HepG2 (cell line): ENCODE data around the gene ZNF763. TPM values are rescaled to one million over a fixed set of nuclear protein-coding genes. Genes with fewer than 3 reads are reported as not detected.

Experiments used
- ARNTL ChIP-seq: sonication (generic); formaldehyde crosslinking; IDR thresholded peaks from 2 replicates; pipeline ENCODE4 v1.4.0; 2020; ENCODE audit warnings: mild to moderate bottlenecking, missing genetic modification reagents
- CENPX ChIP-seq: sonication (generic); formaldehyde crosslinking; IDR thresholded peaks from 2 replicates; pipeline ENCODE4 v1.9.0; 2021; ENCODE audit warnings: mild to moderate bottlenecking, missing genetic modification reagents, moderate library complexity
- CSRNP1 ChIP-seq: sonication (generic); formaldehyde crosslinking; IDR thresholded peaks from 2 replicates; pipeline ENCODE4 v1.8.1; 2023; ENCODE audit warnings: mild to moderate bottlenecking, missing genetic modification reagents
- EED ChIP-seq: sonication (generic); formaldehyde crosslinking; IDR thresholded peaks from 2 replicates; pipeline ENCODE4 v1.5.0; 2020; ENCODE audit warnings: mild to moderate bottlenecking, missing genetic modification reagents
- GATA4 ChIP-seq: sonication (generic); IDR thresholded peaks from 2 replicates; pipeline ENCODE4 v1.6.1; 2016; ENCODE audit warnings: antibody characterized with exemption, low read depth, borderline replicate concordance
- HMG20A ChIP-seq: IDR thresholded peaks from 2 replicates; pipeline ENCODE4 v1.6.1; 2016; ENCODE audit warnings: borderline replicate concordance
- KDM6A ChIP-seq: IDR thresholded peaks from 2 replicates; pipeline ENCODE4 v1.6.1; 2016; ENCODE audit warnings: low read depth
- LCORL ChIP-seq, 2 experiments: fragments of 450-650 bp in 1 of 2; sonication (generic) in 1 of 2; formaldehyde crosslinking in 1 of 2; IDR thresholded peaks; 2 replicates each; pipeline versions ENCODE4 v1.5.0 to v1.6.1; 2017 to 2020; ENCODE audit warnings: antibody characterized with exemption in 1 of 2, missing genetic modification reagents in 1 of 2
- NFE2L1 ChIP-seq: sonication (generic); formaldehyde crosslinking; IDR thresholded peaks from 2 replicates; pipeline ENCODE4 v1.4.0; 2020; ENCODE audit warnings: missing genetic modification reagents, mild to moderate bottlenecking, borderline replicate concordance
- NR0B2 ChIP-seq: sonication (generic); formaldehyde crosslinking; IDR thresholded peaks from 2 replicates; pipeline ENCODE4 v1.4.0; 2020; ENCODE audit warnings: mild to moderate bottlenecking, missing genetic modification reagents
- ONECUT2 ChIP-seq: sonication (generic); formaldehyde crosslinking; IDR thresholded peaks from 2 replicates; pipeline ENCODE4 v1.4.0; 2020; ENCODE audit warnings: missing genetic modification reagents
- RAD21 ChIP-seq: fragments of 450-650 bp; formaldehyde crosslinking; IDR thresholded peaks from 2 replicates; pipeline ENCODE4 v1.5.0; 2020; ENCODE audit warnings: mild to moderate bottlenecking
- SOX13 ChIP-seq, 3 experiments: fragments of 450-650 bp in 1 of 3; sonication (generic) in 1 of 3; formaldehyde crosslinking in 1 of 3; IDR thresholded peaks in 2 of 3; conservative IDR thresholded peaks in 1 of 3; 2 replicates each; pipeline versions ENCODE4 v1.5.0 to v1.6.1; 2016 to 2020; ENCODE audit warnings: antibody characterized with exemption in 1 of 3, mild to moderate bottlenecking in 1 of 3, missing compliant biosample characterization in 1 of 3, missing genetic modification reagents in 1 of 3, moderate library complexity in 1 of 3
- SRY ChIP-seq: sonication (generic); formaldehyde crosslinking; IDR thresholded peaks from 2 replicates; pipeline ENCODE4 v1.8.0; 2022; ENCODE audit warnings: mild to moderate bottlenecking, missing genetic modification reagents
- ZC3H4 ChIP-seq: sonication (generic); formaldehyde crosslinking; IDR thresholded peaks from 2 replicates; pipeline ENCODE4 v1.4.0; 2020; ENCODE audit warnings: missing genetic modification reagents, borderline replicate concordance
- ZMYM2 ChIP-seq: sonication (generic); formaldehyde crosslinking; IDR thresholded peaks from 2 replicates; pipeline ENCODE4 v1.8.0; 2022; ENCODE audit warnings: mild to moderate bottlenecking, missing genetic modification reagents
- ZNF230 ChIP-seq: sonication (generic); formaldehyde crosslinking; IDR thresholded peaks from 2 replicates; pipeline ENCODE4 v1.4.0; 2020; ENCODE audit warnings: mild to moderate bottlenecking, missing genetic modification reagents
- ZNF274 ChIP-seq: sonication (generic); formaldehyde crosslinking; IDR thresholded peaks from 2 replicates; pipeline ENCODE4 v1.5.1; 2020; ENCODE audit warnings: mild to moderate bottlenecking, missing genetic modification reagents
- ZNF510 ChIP-seq: sonication (generic); formaldehyde crosslinking; IDR thresholded peaks from 2 replicates; pipeline ENCODE4 v1.4.0; 2020; ENCODE audit warnings: low read depth, mild to moderate bottlenecking, missing genetic modification reagents
- ZNF557 ChIP-seq: sonication (generic); formaldehyde crosslinking; IDR thresholded peaks from 2 replicates; pipeline ENCODE4 v1.4.0; 2020; ENCODE audit warnings: missing genetic modification reagents
- ZNF609 ChIP-seq: sonication (generic); formaldehyde crosslinking; IDR thresholded peaks from 2 replicates; pipeline ENCODE4 v1.4.0; 2020; ENCODE audit warnings: mild to moderate bottlenecking, missing genetic modification reagents, borderline replicate concordance
- ZNF674 ChIP-seq: sonication (generic); formaldehyde crosslinking; IDR thresholded peaks from 2 replicates; pipeline ENCODE4 v1.5.0; 2020; ENCODE audit warnings: low read depth, mild to moderate bottlenecking, missing genetic modification reagents
- ZNF747 ChIP-seq: sonication (generic); formaldehyde crosslinking; IDR thresholded peaks from 2 replicates; pipeline ENCODE4 v1.8.1; 2023; ENCODE audit warnings: missing genetic modification reagents, mild to moderate bottlenecking, borderline replicate concordance
- polyA plus RNA-seq, 8 experiments: library from polyadenylated mRNA; depleted of rRNA in 3 of 8; stranded (reverse) in 7 of 8; unstranded in 1 of 8; fragments of >200 nt; fragmentation: Illumina TruSeq in 4 of 8; extraction: Trizol in 4 of 8; gene quantifications; 2 replicates each; pipeline versions ENCODE4 v1.2.1 to v1.2.3, GENCODE V29; 2011 to 2016; ENCODE audit warnings: low read depth in 4 of 8, missing spikeins in 1 of 8, mixed read lengths in 1 of 8; ENCODE audit not compliant: insufficient read depth in 1 of 8
- total RNA-seq, 5 experiments: library from RNA; depleted of rRNA; stranded (reverse); fragments of >200 nt; fragmentation: Illumina TruSeq; extraction: Trizol; gene quantifications; 2 replicates each; pipeline ENCODE4 v1.2.3, GENCODE V29; 2016; ENCODE audit warnings: low read depth in 1 of 5

Gene ZNF763
- total and polyA plus RNA-seq, 2 of the 13 experiments (the other 11 are each of a cell fraction or from before 2014, with no cell fraction given) = 0.08 to 0.42 TPM

- no peak for TF ChIP-seq NFE2L1 (CRISPR knock-in tag)
- TF ChIP-seq ZNF674 (CRISPR knock-in tag) = no peak
- no peak for TF ChIP-seq ZNF510 (CRISPR knock-in tag)
- TF ChIP-seq ZMYM2 (CRISPR knock-in tag) = no peak; the same call in 1 of the 2 replicates
- peak; percentile 35 for TF ChIP-seq RAD21 (CRISPR knock-in tag)
- no peak for TF ChIP-seq CENPX
- TF ChIP-seq HMG20A (CRISPR knock-in tag) = no peak
- TF ChIP-seq ZNF274 (CRISPR knock-in tag) = 0 out of 2 replicates have a peak, but pooled peaks have one; percentile 34
- TF ChIP-seq ONECUT2 (CRISPR knock-in tag) = no peak
- peak; percentile 85; the same call in 1 of the 2 replicates for TF ChIP-seq SRY (CRISPR knock-in tag)
- no peak for TF ChIP-seq NR0B2 (CRISPR knock-in tag)
- TF ChIP-seq KDM6A (CRISPR knock-in tag) = no peak
- TF ChIP-seq EED (CRISPR knock-in tag) = no peak
- peak; percentile 68; the same call in 1 of the 2 replicates for TF ChIP-seq CSRNP1 (CRISPR knock-in tag)
- TF ChIP-seq ZC3H4 = no peak
- no peak for TF ChIP-seq LCORL (IDR thresholded peaks at IDR 0.05)
- TF ChIP-seq LCORL (CRISPR knock-in tag; IDR thresholded peaks at IDR 0.05) = no peak; the same call in 1 of the 2 replicates
- peak; percentile 48; the same call in 1 of the 2 replicates for TF ChIP-seq ZNF747 (CRISPR knock-in tag)
- no peak for TF ChIP-seq ZNF557
- no peak; the same call in 1 of the 2 replicates for TF ChIP-seq ARNTL (CRISPR knock-in tag)
- peak; percentile 14; the same call in 1 of the 2 replicates for TF ChIP-seq ZNF609 (CRISPR knock-in tag)
- TF ChIP-seq GATA4 = peak; percentile 64
- TF ChIP-seq SOX13 (IDR thresholded peaks at IDR 0.05) = peak; percentile 56; the same call in 1 of the 2 replicates
- peak in 1 of 2 experiments; percentile 37; a peak in 1 of 4 replicates for TF ChIP-seq SOX13 (CRISPR knock-in tag; conservative IDR thresholded peaks at IDR 0.05 in 1 of 2, IDR thresholded peaks at IDR 0.05 in 1 of 2)
- no peak for TF ChIP-seq ZNF230 (CRISPR knock-in tag)
Observed at GRCh38 chr19:11924886-11925650, 39.8 kb upstream of the ZNF763 start, which contains the start of gene ZNF700 (continued).
